ELR (cell line): ENCODE results near the gene CHD2.
"Not testable (repeated sequence)": the region's sequence is repeated elsewhere in the genome, so short reads cannot be mapped to it uniquely, and the experiment has no call there.

ENCODE experiments used
- DNase-seq: peaks from one replicate; pipeline ENCODE4 v3.0.0-alpha.2; 2015; ENCODE audit warnings: low read depth

The CHD2 gene

GRCh38 chr15:92899948-92900730 lies at the start of gene CHD2:
TSS of gene CHD2 (plus strand) at chr15:92900324. CDS start at chr15:92901238, 914 bp downstream.
- peak; percentile 93 for DNase-seq

- DNase-seq, result no peak
Observed at GRCh38 chr15:92853222-92853621, 46.9 kb upstream of the CHD2 start.

- DNase-seq, result no peak
Observed at GRCh38 chr15:92861742-92862141, 38.4 kb upstream of the CHD2 start.

- no peak for DNase-seq
Observed at GRCh38 chr15:92864127-92864814, 35.9 kb upstream of the CHD2 start.

GRCh38 chr15:92869263-92869940 lies 30.7 kb upstream of the CHD2 start:
- peak; percentile 55 for DNase-seq

- no peak for DNase-seq
Observed at GRCh38 chr15:92870010-92870591, 30.0 kb upstream of the CHD2 start.

GRCh38 chr15:92872967-92873366 lies 27.2 kb upstream of the CHD2 start:
- not testable (repeated sequence) for DNase-seq

- no peak for DNase-seq
Observed at GRCh38 chr15:92877000-92877399, 23.1 kb upstream of the CHD2 start.

- no peak for DNase-seq
Observed at GRCh38 chr15:92877416-92877815, 22.7 kb upstream of the CHD2 start.

- no peak for DNase-seq
Observed at GRCh38 chr15:92878593-92879053, 21.5 kb upstream of the CHD2 start.

GRCh38 chr15:92879949-92880725 lies 20.0 kb upstream of the CHD2 start:
- no peak for DNase-seq

- DNase-seq, result no peak
Observed at GRCh38 chr15:92880796-92881195, 19.3 kb upstream of the CHD2 start.

- no peak for DNase-seq
Observed at GRCh38 chr15:92881211-92881754, 18.8 kb upstream of the CHD2 start.

- peak; percentile 99 for DNase-seq
Observed at GRCh38 chr15:92881802-92882696, 18.1 kb upstream of the CHD2 start.

- no peak for DNase-seq
Observed at GRCh38 chr15:92882697-92883162, 17.4 kb upstream of the CHD2 start.

- DNase-seq, result peak; percentile 37
Observed at GRCh38 chr15:92883163-92883875, 16.8 kb upstream of the CHD2 start.

- DNase-seq, result no peak
Observed at GRCh38 chr15:92883876-92884435, 16.2 kb upstream of the CHD2 start.

- peak; percentile 41 for DNase-seq
Observed at GRCh38 chr15:92884436-92885223, 15.5 kb upstream of the CHD2 start.
